H1 (cell line): Measurements from ENCODE around the gene EFCAB8. TPM values are rescaled to one million over a fixed set of nuclear protein-coding genes. Genes with fewer than 3 reads are reported as not detected.

Experiments
- CTCF ChIA-PET: fragments of 300-600 bp; sonication (Branson Sonifier 250); formaldehyde crosslinking; loops from one replicate; lab custom pipeline; 2021; ENCODE audit not compliant: partially characterized antibody; lab: Charles Lee
- POLR2A ChIA-PET: fragments of 300-600 bp; sonication (Branson Sonifier 250); formaldehyde crosslinking; loops from one replicate; lab custom pipeline; 2021; ENCODE audit warnings: inconsistent platforms; ENCODE audit not compliant: partially characterized antibody; lab: Charles Lee
- DNase-seq, 2 experiments: peaks; one replicate each; pipeline versions ENCODE4 v3.0.0 to v3.0.0-alpha.2; 2010 to 2022; ENCODE audit warnings: low spot score in 2 of 2, low read depth in 1 of 2, mixed read lengths in 1 of 2
- FAIRE-seq: peaks from 2 replicates; lab custom pipeline; 2011; peaks lifted over from hg19 to GRCh38; lab: Jason Lieb, UNC
- H2AFZ ChIP-seq: 2 replicates; pipeline ENCODE4 v1.8.1; 2012; ENCODE audit warnings: low read length, inconsistent platforms
- H2AK5ac ChIP-seq: 2 replicates; pipeline ENCODE4 v1.6.1; 2013; ENCODE audit warnings: low read depth, low read length
- H2BK120ac ChIP-seq: replicated peaks from 2 replicates; pipeline ENCODE3; 2013; ENCODE audit warnings: low read depth, low read length, inconsistent platforms
- H2BK12ac ChIP-seq: 2 replicates; pipeline ENCODE4 v1.6.1; 2013; ENCODE audit warnings: low read depth, low read length
- H2BK15ac ChIP-seq: 2 replicates; pipeline ENCODE4 v1.6.1; 2013; ENCODE audit warnings: low read length
- H2BK20ac ChIP-seq: 2 replicates; pipeline ENCODE4 v1.6.1; 2013; ENCODE audit warnings: low read length
- H2BK5ac ChIP-seq: 2 replicates; pipeline ENCODE4 v1.6.1; 2013; ENCODE audit warnings: low read depth, low read length
- H3K14ac ChIP-seq: 2 replicates; pipeline ENCODE4 v1.6.1; 2013; ENCODE audit warnings: inconsistent platforms; ENCODE audit not compliant: insufficient read length
- H3K18ac ChIP-seq: 2 replicates; pipeline ENCODE4 v1.6.1; 2013; ENCODE audit warnings: low read length; ENCODE audit errors: extremely low read depth
- H3K23ac ChIP-seq: 2 replicates; pipeline ENCODE4 v1.6.1; 2013; ENCODE audit warnings: inconsistent platforms; ENCODE audit not compliant: insufficient read length
- H3K23me2 ChIP-seq: 2 replicates; pipeline ENCODE4 v1.6.1; 2013; ENCODE audit warnings: low read depth, low read length
- H3K27ac ChIP-seq: 2 replicates; pipeline ENCODE4 v1.6.1; 2011; ENCODE audit warnings: low read depth, low read length, inconsistent platforms
- H3K27me3 ChIP-seq, 4 experiments: replicated peaks in 1 of 4; 1 replicate in 1 of 4; 2 replicates in 3 of 4; pipeline versions ENCODE4 v1.6.1 to v1.8.1; 2011 to 2013; ENCODE audit warnings: low read length in 3 of 4, mild to moderate bottlenecking in 3 of 4, inconsistent platforms in 2 of 4, mixed read lengths in 2 of 4, moderate library complexity in 1 of 4; ENCODE audit not compliant: control insufficient read depth in 3 of 4, insufficient read depth in 3 of 4; ENCODE audit errors: extremely low read depth in 1 of 4
- H3K36me3 ChIP-seq, 4 experiments: 2 replicates each; pipeline versions ENCODE4 v1.6.1 to v1.8.1; 2011 to 2013; ENCODE audit warnings: mild to moderate bottlenecking in 4 of 4, low read length in 3 of 4, moderate library complexity in 2 of 4, control low read depth in 1 of 4, inconsistent platforms in 1 of 4; ENCODE audit not compliant: insufficient read depth in 4 of 4, control insufficient read depth in 2 of 4
- H3K4ac ChIP-seq: replicated peaks from 2 replicates; pipeline ENCODE3; 2013; ENCODE audit warnings: low read length, low read depth, mixed read lengths, inconsistent platforms; ENCODE audit not compliant: insufficient read length
- H3K4me1 ChIP-seq, 4 experiments: replicated peaks in 1 of 4; 1 replicate in 1 of 4; 2 replicates in 3 of 4; pipeline versions ENCODE4 v1.6.1 to v1.8.1; 2011 to 2013; ENCODE audit warnings: low read length in 3 of 4, inconsistent platforms in 2 of 4, mixed read lengths in 1 of 4; ENCODE audit not compliant: insufficient read depth in 4 of 4, control insufficient read depth in 3 of 4
- H3K4me2 ChIP-seq, 2 experiments: 2 replicates each; pipeline versions ENCODE4 v1.6.1 to v1.8.1; 2011 to 2013; ENCODE audit warnings: low read depth in 2 of 2, low read length in 2 of 2, control low read depth in 1 of 2, inconsistent platforms in 1 of 2, mild to moderate bottlenecking in 1 of 2; ENCODE audit not compliant: insufficient read depth in 1 of 2
- H3K4me3 ChIP-seq, 4 experiments: fragments of 200-600, 300-600 bp in 1 of 4; sonication (generic), shearing (Covaris generic), sonication (Bioruptor Twin) in 1 of 4; 2 replicates each; pipeline versions ENCODE4 v1.5.1 to v1.8.1; 2011 to 2016; ENCODE audit warnings: low read length in 4 of 4, low read depth in 3 of 4, control low read depth in 2 of 4, inconsistent platforms in 2 of 4, mild to moderate bottlenecking in 2 of 4, mixed read lengths in 1 of 4, moderate library complexity in 1 of 4; ENCODE audit not compliant: insufficient read depth in 2 of 4; ENCODE audit errors: extremely low read depth in 1 of 4
- H3K56ac ChIP-seq: replicated peaks from 2 replicates; pipeline ENCODE3; 2013; ENCODE audit warnings: low read depth, mild to moderate bottlenecking, mixed read lengths, low read length, inconsistent platforms; ENCODE audit not compliant: insufficient read length
- H3K79me1 ChIP-seq: 2 replicates; pipeline ENCODE4 v1.6.1; 2013; ENCODE audit warnings: low read depth, low read length, control low read depth
- H3K79me2 ChIP-seq, 2 experiments: 2 replicates each; pipeline versions ENCODE4 v1.6.1 to v1.8.1; 2012 to 2013; ENCODE audit warnings: low read length in 2 of 2, mild to moderate bottlenecking in 2 of 2, inconsistent platforms in 1 of 2; ENCODE audit not compliant: insufficient read depth in 2 of 2, control insufficient read depth in 1 of 2
- H3K9ac ChIP-seq, 4 experiments: replicated peaks in 1 of 4; 1 replicate in 1 of 4; 2 replicates in 3 of 4; pipeline versions ENCODE4 v1.6.1 to v1.8.1; 2011 to 2013; ENCODE audit warnings: low read depth in 3 of 4, low read length in 3 of 4, control low read depth in 2 of 4, mild to moderate bottlenecking in 2 of 4, moderate library complexity in 2 of 4, inconsistent platforms in 1 of 4; ENCODE audit errors: extremely low read depth in 1 of 4
- H3K9me3 ChIP-seq, 2 experiments: 2 replicates each; pipeline versions ENCODE4 v1.6.1 to v1.8.1; 2012 to 2013; ENCODE audit warnings: mild to moderate bottlenecking in 2 of 2, moderate library complexity in 2 of 2, control low read depth in 1 of 2, inconsistent platforms in 1 of 2, low read depth in 1 of 2, low read length in 1 of 2, mixed read lengths in 1 of 2; ENCODE audit not compliant: insufficient read depth in 2 of 2
- H4K20me1 ChIP-seq, 2 experiments: replicated peaks in 1 of 2; 2 replicates each; pipeline versions ENCODE3 to v1.8.1; 2011 to 2013; ENCODE audit warnings: inconsistent platforms in 2 of 2, low read length in 2 of 2, mild to moderate bottlenecking in 1 of 2; ENCODE audit not compliant: insufficient read depth in 2 of 2, control insufficient read depth in 1 of 2
- H4K5ac ChIP-seq: 2 replicates; pipeline ENCODE4 v1.6.1; 2013; ENCODE audit warnings: low read length, low read depth, mixed read lengths, inconsistent platforms; ENCODE audit not compliant: insufficient read length
- H4K8ac ChIP-seq: 2 replicates; pipeline ENCODE4 v1.8.0; 2013; ENCODE audit warnings: mild to moderate bottlenecking, moderate library complexity, low read length, inconsistent platforms; ENCODE audit not compliant: insufficient read depth; ENCODE audit errors: extremely low read depth
- H4K91ac ChIP-seq: replicated peaks from 2 replicates; pipeline ENCODE3; 2013; ENCODE audit warnings: low read length, mixed read lengths, inconsistent platforms; ENCODE audit not compliant: insufficient read length
- CBX8 ChIP-seq: fragments of 300-800, 300-1000 bp; sonication (generic); IDR thresholded peaks from 2 replicates; pipeline ENCODE4 v1.7.1; 2016; ENCODE audit warnings: low read depth, low read length, borderline replicate concordance
- RAD21 ChIP-seq, 2 experiments: IDR thresholded peaks in 1 of 2; conservative IDR thresholded peaks in 1 of 2; 2 replicates each; pipeline ENCODE4 v1.6.1; 2011; ENCODE audit warnings: low read depth in 2 of 2, low read length in 2 of 2, improper control_type of control experiment in 1 of 2, inconsistent platforms in 1 of 2, mild to moderate bottlenecking in 1 of 2, moderate library complexity in 1 of 2
- WGBS, 2 experiments: shearing (Covaris generic) in 1 of 2; methylation state at CpG; one replicate each; pipeline versions ENCODE4 v1.1.6 to v1.1.7; 2013 to 2015; ENCODE audit warnings: low lambda C conversion rate in 2 of 2, mixed read lengths in 2 of 2, inconsistent platforms in 1 of 2, low coverage in 1 of 2, missing lambda C conversion rate in 1 of 2; ENCODE audit not compliant: insufficient replicate concordance in 2 of 2, insufficient coverage in 1 of 2, insufficient read length in 1 of 2; ENCODE audit errors: extremely low coverage in 1 of 2, missing lambda C conversion rate in 1 of 2; 5-methylcytosine and 5-hydroxymethylcytosine counted together
- polyA plus RNA-seq, 7 experiments: library from polyadenylated mRNA; depleted of rRNA in 3 of 7; stranded (reverse) in 5 of 7; unstranded in 2 of 7; fragments of >200 nt in 5 of 7; fragments of 200-250 nt in 2 of 7; gene quantifications; 1 replicate in 5 of 7; 2 replicates in 1 of 7; 4 replicates in 1 of 7; pipeline versions ENCODE4 v1.2.1 to v1.2.3, GENCODE V29; 2011 to 2013; ENCODE audit warnings: missing spikeins in 2 of 7, mixed read lengths in 2 of 7
- total RNA-seq: library from RNA; stranded (reverse); fragmentation: NEBNext Ultra II Directional; extraction: Animal tissue kit (Norgen Biotek cat#: 25700); gene quantifications from 2 replicates; pipeline ENCODE4 v1.2.1, GENCODE V29; 2021

EFCAB8 gene
- total and polyA plus RNA-seq, 2 of the 8 experiments (the other 6 are each of a cell fraction or from before 2014, with no cell fraction given): 0.06 to 0.20 TPM

DNA sequence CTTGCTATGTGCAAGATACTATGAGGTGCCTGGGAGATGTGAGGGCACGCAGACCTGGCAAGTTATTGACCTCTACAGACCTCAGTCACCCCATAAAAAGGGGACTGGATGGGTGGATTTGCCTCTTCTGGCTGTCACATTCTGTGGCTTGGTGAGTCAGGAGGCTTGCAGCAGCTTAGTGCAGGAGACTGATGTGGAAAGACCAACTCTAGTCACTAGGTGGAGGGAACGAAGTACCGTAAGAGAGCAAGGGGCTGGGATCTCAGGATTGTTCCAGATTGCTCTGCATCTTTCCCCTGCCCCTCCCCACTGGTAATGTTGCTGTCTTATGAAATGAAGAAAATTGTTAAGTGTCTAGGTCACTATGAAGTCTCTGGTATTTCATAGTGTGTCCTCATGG, 35.6 kb upstream of the EFCAB8 start:
- DNase-seq (no peak), FAIRE-seq (no peak)
- Histone ChIP-seq H3K18ac (no peak overlapping the region), H3K4ac (no peak overlapping the region), H3K23ac (no peak overlapping the region), H3K27ac (no peak overlapping the region), H2BK12ac (no peak overlapping the region), H4K8ac (no peak overlapping the region), H2BK5ac (no peak overlapping the region), H3K23me2 (peaks cover 5% of the 10 kb centered on the region; the same call in 1 of the 2 replicates), H3K14ac (no peak overlapping the region), H2AK5ac (no peak overlapping the region), H4K91ac (no peak overlapping the region), H2BK20ac (no peak overlapping the region), H3K4me3 (no peak overlapping the region), H3K27me3 (peaks cover 0 to 2% (median 0%) of the 10 kb centered on the region in 4 experiments; a peak in 1 of 7 replicates), H3K4me2 (no peak overlapping the region), H3K4me1 (peaks cover 0 to 12% (median 4%) of the 10 kb centered on the region in 4 experiments), H3K79me1 (peaks cover 14% of the 10 kb centered on the region), H3K36me3 (peaks cover 2 to 21% (median 10%) of the 10 kb centered on the region in 4 experiments; a peak in 4 of 8 replicates), H2AFZ (no peak overlapping the region), H3K9ac (peak overlapping the region in 1 of 4 experiments; percentile 12; a peak in 2 of 7 replicates), H3K79me2 (peaks cover 46 to 66% of the 10 kb centered on the region in 2 experiments), H3K56ac (no peak overlapping the region), H4K5ac (no peak overlapping the region), H2BK15ac (no peak overlapping the region), H3K9me3 (no peaks in the 10 kb centered on the region), H2BK120ac (no peak overlapping the region), H4K20me1 (peaks cover 15 to 29% of the 10 kb centered on the region in 2 experiments)
- WGBS, 2 experiments: 87% methylated on average over 3 of the region's 3 CpGs; no CpG with 5 or more reads in 1 of the 2 experiments
- CTCF ChIA-PET: interaction anchor here (0.8 to 1.6 kb wide), 2 partner anchors 71 to 151 kb away, joined by 3 to 5 read pairs; no protein-coding TSS in a partner anchor
- POLR2A ChIA-PET: interaction anchor here (1.1 to 5.4 kb wide), 5 partner anchors 12 to 60 kb away, joined by 3 to 51 read pairs (median 3); no protein-coding TSS in a partner anchor
- TF ChIP-seq CBX8 (no peak), RAD21 (IDR thresholded peaks at IDR 0.05 in 1 of 2, conservative IDR thresholded peaks at IDR 0.05 in 1 of 2; ENCODE audit: low read depth in 2 of 2, low read length in 2 of 2) (peak; percentile 6 to 34; a peak in 1 of 4 replicates)
